HG02763 (cell line): ENCODE data around the gene PLXNC1.
"Not testable (repeated sequence)": the region's sequence is repeated elsewhere in the genome, so short reads cannot be mapped to it uniquely, and the experiment has no call there.

ENCODE experiments used
- ATAC-seq: cut with Tn5 transposase; IDR thresholded peaks from one replicate; pipeline ENCODE4 v1.9.1; 2021; ENCODE audit warnings: mild to moderate bottlenecking, moderate library complexity; ENCODE audit not compliant: unreplicated experiment

Gene PLXNC1

GRCh38 chr12:94284859-94285258 lies 136.5 kb downstream of the PLXNC1 start:
- ATAC-seq = no peak

GRCh38 chr12:94285943-94286582 lies 137.7 kb downstream of the PLXNC1 start:
- no peak for ATAC-seq

GRCh38 chr12:94286583-94287244 lies 138.3 kb downstream of the PLXNC1 start:
- ATAC-seq = no peak

GRCh38 chr12:94287245-94287628 lies 138.9 kb downstream of the PLXNC1 start:
- no peak for ATAC-seq

GRCh38 chr12:94289461-94290312 lies 141.3 kb downstream of the PLXNC1 start:
- no peak for ATAC-seq

- no peak for ATAC-seq
Measured at GRCh38 chr12:94290353-94290752, 142.0 kb downstream of the PLXNC1 start.

- ATAC-seq = no peak
Measured at GRCh38 chr12:94297096-94297699, 148.8 kb downstream of the PLXNC1 start.

GRCh38 chr12:94297876-94298505 lies 149.6 kb downstream of the PLXNC1 start:
- ATAC-seq = no peak

- no peak for ATAC-seq
Measured at GRCh38 chr12:94299846-94300245, 151.5 kb downstream of the PLXNC1 start.

- ATAC-seq = no peak
Measured at GRCh38 chr12:94304012-94304411, 155.6 kb downstream of the PLXNC1 start.

- ATAC-seq = no peak
Measured at GRCh38 chr12:94304566-94305061, 156.2 kb downstream of the PLXNC1 start.

GRCh38 chr12:94305130-94305957 lies 157.0 kb downstream of the PLXNC1 start:
- no peak for ATAC-seq

GRCh38 chr12:94308612-94309011 lies 160.2 kb downstream of the PLXNC1 start:
- ATAC-seq = no peak

GRCh38 chr12:94309373-94309772 lies 161.0 kb downstream of the PLXNC1 start:
- ATAC-seq = peak; percentile 39

- no peak for ATAC-seq
Measured at GRCh38 chr12:94312378-94312777, 164.0 kb downstream of the PLXNC1 start.

GRCh38 chr12:94316600-94316999 lies 168.2 kb downstream of the PLXNC1 start:
- ATAC-seq = not testable (repeated sequence)

- no peak for ATAC-seq
Measured at GRCh38 chr12:94318181-94318580, 169.8 kb downstream of the PLXNC1 start.

- no peak for ATAC-seq
Measured at GRCh38 chr12:94320109-94320508, 171.7 kb downstream of the PLXNC1 start.

GRCh38 chr12:94322346-94322745 lies 174.0 kb downstream of the PLXNC1 start:
- ATAC-seq = no peak

- no peak for ATAC-seq
Measured at GRCh38 chr12:94326234-94326633, 177.9 kb downstream of the PLXNC1 start.
